GM12878 (cell line): ENCODE data around the gene COL28A1. TPM values are rescaled to one million over a fixed set of nuclear protein-coding genes. Genes with fewer than 3 reads are reported as not detected.

Experiments used
- ATAC-seq: fragments of 200-7000 bp; cut with Tn5 transposase; 3 replicates; pipeline ENCODE4 v1.9.1; 2020; ENCODE audit warnings: mild to moderate bottlenecking, moderate library complexity
- BruUV-seq: library from RNA; stranded (reverse); fragments of 400-500 nt; replicated peaks from 2 replicates; lab custom pipeline; 2021; lab: Mats Ljungman, UMichigan
- CTCF ChIA-PET: fragments of 300-600 bp; sonication (Branson Sonifier 250); formaldehyde crosslinking; extraction: SDS; loops from one replicate; lab custom pipeline; 2021; ENCODE audit warnings: inconsistent platforms; lab: Yijun Ruan, JAX
- POLR2A ChIA-PET: fragments of 350-600 bp; formaldehyde crosslinking; extraction: SDS; loops from one replicate; lab custom pipeline; 2021; ENCODE audit warnings: inconsistent platforms; lab: Charles Lee
- RAD21 ChIA-PET: fragments of 300-600 bp; sonication (Branson Sonifier 250); formaldehyde crosslinking; loops from one replicate; lab custom pipeline; 2023; ENCODE audit warnings: antibody characterized with exemption; ENCODE audit not compliant: unreplicated experiment; lab: Charles Lee
- SMC1A ChIA-PET: fragments of 300-600 bp; sonication (Branson Sonifier 250); formaldehyde crosslinking; loops from one replicate; lab custom pipeline; 2023; ENCODE audit not compliant: unreplicated experiment, uncharacterized antibody; lab: Charles Lee
- DNase-seq: peaks from one replicate; pipeline ENCODE4 v3.0.0-alpha.2; 2011; ENCODE audit warnings: low read depth, low spot score
- FAIRE-seq: peaks from 3 replicates; lab custom pipeline; 2011; peaks lifted over from hg19 to GRCh38; lab: Jason Lieb, UNC
- H2AFZ ChIP-seq: 2 replicates; pipeline ENCODE4 v1.6.0; 2011; ENCODE audit warnings: low read depth, low read length, control low read depth; ENCODE audit not compliant: control insufficient read depth
- H3K27ac ChIP-seq: 2 replicates; pipeline ENCODE4 v1.5.1; 2011; ENCODE audit warnings: control low read depth; ENCODE audit not compliant: control insufficient read depth, insufficient read depth
- H3K27me3 ChIP-seq, 2 experiments: replicated peaks in 1 of 2; 2 replicates each; pipeline versions ENCODE4 v1.6.0 to v1.6.1; 2011; ENCODE audit warnings: low read length in 1 of 2; ENCODE audit not compliant: control insufficient read depth in 2 of 2, insufficient read depth in 2 of 2
- H3K36me3 ChIP-seq, 2 experiments: 2 replicates each; pipeline ENCODE4 v1.5.1; 2011; ENCODE audit warnings: low read length in 1 of 2; ENCODE audit not compliant: control insufficient read depth in 2 of 2, insufficient read depth in 2 of 2
- H3K4me1 ChIP-seq: 2 replicates; pipeline ENCODE4 v1.6.1; 2011; ENCODE audit warnings: mild to moderate bottlenecking, low read length, moderate library complexity, mixed read lengths; ENCODE audit not compliant: control insufficient read depth, insufficient read depth
- H3K4me2 ChIP-seq: 2 replicates; pipeline ENCODE4 v1.6.0; 2011; ENCODE audit warnings: control low read depth; ENCODE audit not compliant: control insufficient read depth, insufficient read depth
- H3K4me3 ChIP-seq: fragments of 200-600 bp; sonication (generic); 2 replicates; pipeline ENCODE4 v1.5.1; 2016
- H3K79me2 ChIP-seq: 2 replicates; pipeline ENCODE4 v1.6.0; 2011; ENCODE audit warnings: low read length; ENCODE audit not compliant: control insufficient read depth, insufficient read depth
- H3K9ac ChIP-seq: 2 replicates; pipeline ENCODE4 v1.8.0; 2011; ENCODE audit warnings: low read length, control low read depth, mixed read lengths; ENCODE audit not compliant: control insufficient read depth, insufficient read depth
- H3K9me3 ChIP-seq: replicated peaks from 3 replicates; pipeline ENCODE4 v1.5.1; 2011; ENCODE audit warnings: mild to moderate bottlenecking, low read length; ENCODE audit not compliant: control insufficient read depth, insufficient read depth
- H4K20me1 ChIP-seq: 2 replicates; pipeline ENCODE4 v1.6.0; 2011; ENCODE audit not compliant: control insufficient read depth, insufficient read depth
- CHD4 ChIP-seq: fragments of 200-600 bp; sonication (generic); IDR thresholded peaks from 2 replicates; pipeline ENCODE4 v1.6.1; 2016; ENCODE audit warnings: mild to moderate bottlenecking
- EGR1 ChIP-seq, 2 experiments: IDR thresholded peaks; 1 replicate in 1 of 2; 2 replicates in 1 of 2; pipeline ENCODE4 v1.6.1; 2011 to 2012; ENCODE audit warnings: low read depth in 2 of 2, low read length in 2 of 2, borderline replicate concordance in 1 of 2, mild to moderate bottlenecking in 1 of 2, moderate library complexity in 1 of 2
- ELK1 ChIP-seq: IDR thresholded peaks from 2 replicates; pipeline ENCODE4 v1.6.1; 2012; ENCODE audit warnings: low read depth, low read length, improper control_type of control experiment
- GATAD2B ChIP-seq: fragments of 450-650 bp; conservative IDR thresholded peaks from 2 replicates; pipeline ENCODE4 v1.6.1; 2017; ENCODE audit warnings: low read depth, mild to moderate bottlenecking, moderate library complexity
- IRF4 ChIP-seq: IDR thresholded peaks from 2 replicates; pipeline ENCODE4 v1.6.1; 2011; ENCODE audit warnings: low read depth, low read length
- KDM1A ChIP-seq: fragments of 200-600 bp; sonication (generic); IDR thresholded peaks from 2 replicates; pipeline ENCODE4 v1.6.1; 2016; ENCODE audit warnings: borderline replicate concordance
- MEF2A ChIP-seq: IDR thresholded peaks from 2 replicates; pipeline ENCODE4 v1.6.1; 2011; ENCODE audit warnings: low read depth, mild to moderate bottlenecking, low read length, moderate library complexity; ENCODE audit not compliant: insufficient read depth
- NFYB ChIP-seq: IDR thresholded peaks from 2 replicates; pipeline ENCODE4 v1.6.1; 2011; ENCODE audit warnings: low read depth, mild to moderate bottlenecking, low read length, improper control_type of control experiment, moderate library complexity; ENCODE audit not compliant: insufficient read depth
- PAX5 ChIP-seq: IDR thresholded peaks from 2 replicates; pipeline ENCODE4 v1.6.1; 2011; ENCODE audit warnings: low read depth, low read length, borderline replicate concordance
- PML ChIP-seq: IDR thresholded peaks from 2 replicates; pipeline ENCODE4 v1.6.1; 2012; ENCODE audit warnings: low read length, inconsistent platforms
- RAD51 ChIP-seq: fragments of 450-650 bp; IDR thresholded peaks from 2 replicates; pipeline ENCODE4 v1.6.1; 2016; ENCODE audit warnings: moderate library complexity, mild to moderate bottlenecking, inconsistent platforms
- SMC3 ChIP-seq: IDR thresholded peaks from 2 replicates; pipeline ENCODE4 v1.6.1; 2011; ENCODE audit warnings: low read length, improper control_type of control experiment, borderline replicate concordance
- SRF ChIP-seq, 2 experiments: IDR thresholded peaks; 2 replicates each; pipeline ENCODE4 v1.6.1; 2011; ENCODE audit warnings: low read depth in 2 of 2, low read length in 2 of 2, mild to moderate bottlenecking in 1 of 2, moderate library complexity in 1 of 2
- STAT1 ChIP-seq: fragments of 450-650 bp; conservative IDR thresholded peaks from 2 replicates; pipeline ENCODE4 v1.6.1; 2014; ENCODE audit warnings: antibody characterized with exemption, mild to moderate bottlenecking
- STAT3 ChIP-seq: IDR thresholded peaks from 2 replicates; pipeline ENCODE4 v1.6.1; 2011; ENCODE audit warnings: low read depth, low read length, improper control_type of control experiment
- ZNF384 ChIP-seq: IDR thresholded peaks from 2 replicates; pipeline ENCODE4 v1.6.1; 2012; ENCODE audit warnings: low read depth, mild to moderate bottlenecking, low read length, improper control_type of control experiment, borderline replicate concordance
- ZNF592 ChIP-seq: fragments of 450-650 bp; IDR thresholded peaks from 2 replicates; pipeline ENCODE4 v1.6.1; 2017; ENCODE audit warnings: mild to moderate bottlenecking, moderate library complexity
- WGBS: methylation state at CpG from one replicate; pipeline ENCODE4 v1.1.6; 2016; ENCODE audit warnings: low lambda C conversion rate; ENCODE audit not compliant: insufficient replicate concordance, insufficient coverage; ENCODE audit errors: missing lambda C conversion rate; 5-methylcytosine and 5-hydroxymethylcytosine counted together
- in situ Hi-C: fragments of 300-500 bp; cut with MboI; formaldehyde crosslinking; loops from 9 replicates; pipeline ENCODE4 v1.14.3; 2018; ENCODE audit warnings: mixed read lengths
- intact Hi-C: fragments of 100-400 bp; cut with micrococcal nuclease; formaldehyde crosslinking; loops from one replicate; pipeline ENCODE4 v1.14.2; 2022; ENCODE audit not compliant: unreplicated experiment
- polyA plus RNA-seq, 11 experiments: library from polyadenylated mRNA; depleted of rRNA in 4 of 11; unstranded in 6 of 11; stranded (reverse) in 5 of 11; fragments of >200 nt; fragmentation: Nextera tagmentation in 4 of 11; fragmentation: Illumina TruSeq in 1 of 11; extraction: Ambion mirVana in 4 of 11; extraction: Trizol in 1 of 11; gene quantifications; 1 replicate in 1 of 11; 2 replicates in 10 of 11; pipeline versions ENCODE4 v1.2.1 to v1.2.3, GENCODE V29; 2011 to 2016; ENCODE audit warnings: inconsistent platforms in 2 of 11, missing spikeins in 2 of 11, low read depth in 1 of 11
- total RNA-seq, 4 experiments: library from RNA; depleted of rRNA in 3 of 4; stranded (reverse); fragments of >200 nt in 3 of 4; fragmentation: Illumina TruSeq in 1 of 4; extraction: Trizol in 1 of 4; gene quantifications; 2 replicates each; pipeline versions ENCODE4 v1.2.1 to v1.2.3, GENCODE V29; 2013 to 2021
- TF ChIP-seq, protein P1 (sequence below): fragments of 450-650 bp; IDR thresholded peaks from 2 replicates; pipeline ENCODE4 v1.6.1; 2018; ENCODE audit warnings: borderline replicate concordance, mild to moderate bottlenecking; ENCODE audit not compliant: partially characterized antibody

Gene COL28A1
- total and polyA plus RNA-seq, 10 of the 15 experiments (the other 5 are each of a cell fraction or from before 2014, with no cell fraction given): 0.05 to 0.22 TPM; not detected in 8

DNA sequence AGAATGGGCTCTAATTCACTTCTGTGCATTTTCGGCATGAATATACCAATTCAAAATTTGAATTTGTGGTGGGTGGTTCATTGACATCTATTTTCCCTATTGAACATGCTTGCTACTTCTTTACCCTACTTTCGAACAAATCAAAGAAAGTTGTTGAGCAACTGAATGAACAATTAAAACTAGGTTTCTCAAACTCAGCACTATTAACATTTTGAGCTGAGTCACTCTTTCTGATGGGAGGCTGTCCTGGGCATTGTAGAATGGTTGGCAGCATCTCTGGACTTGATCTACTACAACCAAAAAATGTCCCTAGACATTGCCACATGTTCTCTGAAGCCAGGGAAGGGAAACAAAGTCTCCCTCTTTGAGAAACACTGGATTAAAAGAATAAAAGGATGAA lies 116.7 kb downstream of the COL28A1 start:
- WGBS: 59% methylated on average over 2 of the region's 2 CpGs
- Histone ChIP-seq H3K4me1 (no peaks in the 10 kb centered on the region), H3K36me3 (no peaks in the 10 kb centered on the region), H3K27me3 (no peaks in the 10 kb centered on the region), H2AFZ (no peak overlapping the region), H3K27ac (no peak overlapping the region), H4K20me1 (no peaks in the 10 kb centered on the region), H3K9me3 (no peaks in the 10 kb centered on the region), H3K9ac (no peak overlapping the region), H3K4me2 (no peak overlapping the region), H3K79me2 (no peaks in the 10 kb centered on the region), H3K4me3 (no peak overlapping the region)
- RAD21 ChIA-PET: no interaction called here
- intact Hi-C loops: no loop called here
- in situ Hi-C loops: no loop called here
- no TSS peak for BruUV-seq
- CTCF ChIA-PET: no interaction called here
- no peak for ATAC-seq
- no peak for FAIRE-seq
- no peak for DNase-seq
- POLR2A ChIA-PET: no interaction called here
- SMC1A ChIA-PET: no interaction called here
- TF ChIP-seq NFYB (no peak), STAT3 (no peak), MEF2A (no peak), SMC3 (no peak), ZNF592 (no peak), SRF (IDR thresholded peaks at IDR 0.05; ENCODE audit: low read depth in 2 of 2, low read length in 2 of 2) (no peak), PML (no peak), GATAD2B (no peak), ZNF384 (no peak), PAX5 (no peak), STAT1 (no peak), EGR1 (IDR thresholded peaks at IDR 0.05; ENCODE audit: borderline replicate concordance in 1 of 2, low read depth in 2 of 2, low read length in 2 of 2) (no peak), KDM1A (no peak), CHD4 (no peak), ELK1 (no peak), IRF4 (no peak), RAD51 (no peak)
- TF ChIP-seq, protein P1, sequence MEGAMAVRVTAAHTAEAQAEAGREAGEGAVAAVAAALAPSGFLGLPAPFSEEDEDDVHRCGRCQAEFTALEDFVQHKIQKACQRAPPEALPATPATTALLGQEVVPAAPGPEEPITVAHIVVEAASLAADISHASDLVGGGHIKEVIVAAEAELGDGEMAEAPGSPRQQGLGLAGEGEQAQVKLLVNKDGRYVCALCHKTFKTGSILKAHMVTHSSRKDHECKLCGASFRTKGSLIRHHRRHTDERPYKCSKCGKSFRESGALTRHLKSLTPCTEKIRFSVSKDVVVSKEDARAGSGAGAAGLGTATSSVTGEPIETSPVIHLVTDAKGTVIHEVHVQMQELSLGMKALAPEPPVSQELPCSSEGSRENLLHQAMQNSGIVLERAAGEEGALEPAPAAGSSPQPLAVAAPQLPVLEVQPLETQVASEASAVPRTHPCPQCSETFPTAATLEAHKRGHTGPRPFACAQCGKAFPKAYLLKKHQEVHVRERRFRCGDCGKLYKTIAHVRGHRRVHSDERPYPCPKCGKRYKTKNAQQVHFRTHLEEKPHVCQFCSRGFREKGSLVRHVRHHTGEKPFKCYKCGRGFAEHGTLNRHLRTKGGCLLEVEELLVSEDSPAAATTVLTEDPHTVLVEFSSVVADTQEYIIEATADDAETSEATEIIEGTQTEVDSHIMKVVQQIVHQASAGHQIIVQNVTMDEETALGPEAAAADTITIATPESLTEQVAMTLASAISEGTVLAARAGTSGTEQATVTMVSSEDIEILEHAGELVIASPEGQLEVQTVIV: no peak
